Measurements from ENCODE around the gene SLCO3A1. TPM values are rescaled to one million over a fixed set of nuclear protein-coding genes. Genes with fewer than 3 reads are reported as not detected.

Gene SLCO3A1
- total RNA-seq, 2 donors from 2014 or later, result 7.2 to 11.4 TPM

GRCh38 chr15:92130906-92131305 is 277.4 kb downstream of the SLCO3A1 start:
- Histone ChIP-seq H3K36me3 (ENCODE audit: control insufficient read depth, insufficient read depth, low read length) (no peaks in the 10 kb centered on the region), H3K9ac (ENCODE audit: extremely low read depth, low read length, poor library complexity, severe bottlenecking) (no peak overlapping the region), H3K4me3 (ENCODE audit: low read length) (no peak overlapping the region), H3K27ac (ENCODE audit: low read depth, low read length) (no peak overlapping the region), H3K4me1 (ENCODE audit: control insufficient read depth, insufficient read depth, low read length) (no peaks in the 10 kb centered on the region), H3K27me3 (ENCODE audit: control insufficient read depth, insufficient read depth, low read length, poor library complexity, severe bottlenecking) (no peaks in the 10 kb centered on the region), H3K9me3 (ENCODE audit: control insufficient read depth, low read length) (no peaks in the 10 kb centered on the region)
- TF ChIP-seq, protein P1, sequence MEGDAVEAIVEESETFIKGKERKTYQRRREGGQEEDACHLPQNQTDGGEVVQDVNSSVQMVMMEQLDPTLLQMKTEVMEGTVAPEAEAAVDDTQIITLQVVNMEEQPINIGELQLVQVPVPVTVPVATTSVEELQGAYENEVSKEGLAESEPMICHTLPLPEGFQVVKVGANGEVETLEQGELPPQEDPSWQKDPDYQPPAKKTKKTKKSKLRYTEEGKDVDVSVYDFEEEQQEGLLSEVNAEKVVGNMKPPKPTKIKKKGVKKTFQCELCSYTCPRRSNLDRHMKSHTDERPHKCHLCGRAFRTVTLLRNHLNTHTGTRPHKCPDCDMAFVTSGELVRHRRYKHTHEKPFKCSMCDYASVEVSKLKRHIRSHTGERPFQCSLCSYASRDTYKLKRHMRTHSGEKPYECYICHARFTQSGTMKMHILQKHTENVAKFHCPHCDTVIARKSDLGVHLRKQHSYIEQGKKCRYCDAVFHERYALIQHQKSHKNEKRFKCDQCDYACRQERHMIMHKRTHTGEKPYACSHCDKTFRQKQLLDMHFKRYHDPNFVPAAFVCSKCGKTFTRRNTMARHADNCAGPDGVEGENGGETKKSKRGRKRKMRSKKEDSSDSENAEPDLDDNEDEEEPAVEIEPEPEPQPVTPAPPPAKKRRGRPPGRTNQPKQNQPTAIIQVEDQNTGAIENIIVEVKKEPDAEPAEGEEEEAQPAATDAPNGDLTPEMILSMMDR (conservative IDR thresholded peaks at IDR 0.05), result no peak
- Mint-ChIP-seq H3K36me3 (ENCODE audit: low read depth) (no peaks in the 10 kb centered on the region), H3K27me3 (ENCODE audit: insufficient read depth) (no peaks in the 10 kb centered on the region), H3K4me1 (peaks cover 4% of the 10 kb centered on the region), H3K27ac (no peak overlapping the region), H3K9me3 (no peaks in the 10 kb centered on the region), H3K4me3 (no peak overlapping the region)
- DNase-seq, result no peak
- WGBS, 2 experiments (ENCODE audit: insufficient coverage in 1 of 2, insufficient read length in 1 of 2), result 93% methylated on average over 3 of the region's 3 CpGs; no CpG with 5 or more reads in 1 of the 2 experiments

GRCh38 chr15:92132982-92133755 is 279.7 kb downstream of the SLCO3A1 start:
- no peaks in the 10 kb centered on the region for H3K9me3 ChIP-seq (ENCODE audit: control insufficient read depth, low read length)
- H3K27ac Mint-ChIP-seq, result no peak overlapping the region
- DNase-seq, result no peak
- no peaks in the 10 kb centered on the region for H3K36me3 Mint-ChIP-seq (ENCODE audit: low read depth)
- no peak overlapping the region for H3K4me3 ChIP-seq (ENCODE audit: low read length)
- H3K4me1 ChIP-seq (ENCODE audit: control insufficient read depth, insufficient read depth, low read length), result no peaks in the 10 kb centered on the region
- no peaks in the 10 kb centered on the region for H3K4me1 Mint-ChIP-seq
- no peak overlapping the region for H3K27ac ChIP-seq (ENCODE audit: low read depth, low read length)
- no peaks in the 10 kb centered on the region for H3K27me3 ChIP-seq (ENCODE audit: control insufficient read depth, insufficient read depth, low read length, poor library complexity, severe bottlenecking)
- no peaks in the 10 kb centered on the region for H3K36me3 ChIP-seq (ENCODE audit: control insufficient read depth, insufficient read depth, low read length)
- TF ChIP-seq, protein P1 (conservative IDR thresholded peaks at IDR 0.05), result no peak
- H3K4me3 Mint-ChIP-seq, result no peak overlapping the region
- no peaks in the 10 kb centered on the region for H3K27me3 Mint-ChIP-seq (ENCODE audit: insufficient read depth)
- peaks cover 2% of the 10 kb centered on the region for H3K9me3 Mint-ChIP-seq
- H3K9ac ChIP-seq (ENCODE audit: extremely low read depth, low read length, poor library complexity, severe bottlenecking), result no peak overlapping the region
- WGBS, 2 experiments (ENCODE audit: insufficient coverage in 1 of 2, insufficient read length in 1 of 2), result 94 to 95% methylated on average over 12 to 17 of the region's 17 CpGs

DNA sequence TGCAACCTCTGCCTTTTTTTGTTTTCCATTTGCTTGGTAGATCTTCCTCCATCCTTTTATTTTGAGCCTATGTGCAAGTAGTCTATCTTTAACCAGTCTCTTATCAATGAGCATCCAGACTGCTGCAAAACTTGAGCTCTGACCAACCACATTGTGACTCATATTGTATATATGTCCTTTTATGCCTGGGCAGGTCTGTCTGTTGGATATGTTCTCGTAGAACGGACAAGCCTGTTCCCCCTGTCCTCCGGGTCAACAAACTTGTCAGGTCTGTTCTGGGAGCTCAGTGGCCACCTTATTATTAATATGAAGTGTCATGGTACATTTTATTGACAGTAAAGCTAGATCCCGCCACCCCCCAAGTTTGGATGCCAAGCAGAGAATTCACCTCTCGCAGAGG is 287.3 kb downstream of the SLCO3A1 start:
- Mint-ChIP-seq H3K4me3 (no peak overlapping the region), H3K27ac (no peak overlapping the region), H3K27me3 (ENCODE audit: insufficient read depth) (no peaks in the 10 kb centered on the region), H3K9me3 (peaks cover 2% of the 10 kb centered on the region), H3K4me1 (no peaks in the 10 kb centered on the region), H3K36me3 (ENCODE audit: low read depth) (no peaks in the 10 kb centered on the region)
- no peak overlapping the region for H3K4me3 ChIP-seq (ENCODE audit: low read length)
- 84 to 93% methylated on average over 4 to 5 of the region's 5 CpGs for WGBS, 2 experiments (ENCODE audit: insufficient coverage in 1 of 2, insufficient read length in 1 of 2)
- TF ChIP-seq, protein P1 (conservative IDR thresholded peaks at IDR 0.05), result no peak
- no peaks in the 10 kb centered on the region for H3K27me3 ChIP-seq (ENCODE audit: control insufficient read depth, insufficient read depth, low read length, poor library complexity, severe bottlenecking)
- no peaks in the 10 kb centered on the region for H3K4me1 ChIP-seq (ENCODE audit: control insufficient read depth, insufficient read depth, low read length)
- no peak overlapping the region for H3K9ac ChIP-seq (ENCODE audit: extremely low read depth, low read length, poor library complexity, severe bottlenecking)
- no peaks in the 10 kb centered on the region for H3K36me3 ChIP-seq (ENCODE audit: control insufficient read depth, insufficient read depth, low read length)
- H3K27ac ChIP-seq (ENCODE audit: low read depth, low read length), result no peak overlapping the region
- no peak for DNase-seq
- no peaks in the 10 kb centered on the region for H3K9me3 ChIP-seq (ENCODE audit: control insufficient read depth, low read length)

Data from endodermal cell (in vitro differentiated cells).